GM18505 (cell line): ENCODE measurements around the gene FAM204A.
A peak's percentile ranks its signal among the peaks of the same experiment; 100 is the strongest.

ENCODE experiments used
- ATAC-seq: cut with Tn5 transposase; IDR thresholded peaks from one replicate; pipeline ENCODE4 v1.9.1; 2021; ENCODE audit not compliant: unreplicated experiment
- POLR2A ChIP-seq: IDR thresholded peaks from 4 replicates; pipeline ENCODE4 v1.6.1; 2011; ENCODE audit warnings: borderline replicate concordance; ENCODE audit not compliant: insufficient read depth, insufficient read length; ENCODE audit errors: extremely low read depth

FAM204A gene

GRCh38 chr10:118341791-118342637, at the start of gene FAM204A:
Gene FAM204A, minus strand, starts transcription at chr10:118342324. Its CDS starts 5,909 bp downstream, at chr10:118336415.
- ATAC-seq: peak; percentile 100
- TF ChIP-seq POLR2A: peak; percentile 83

GRCh38 chr10:118383699-118384098, 41.6 kb upstream of the FAM204A start:
- ATAC-seq: no peak
- TF ChIP-seq POLR2A: no peak

GRCh38 chr10:118383063-118383689, 41.1 kb upstream of the FAM204A start:
- TF ChIP-seq POLR2A: no peak

DNA sequence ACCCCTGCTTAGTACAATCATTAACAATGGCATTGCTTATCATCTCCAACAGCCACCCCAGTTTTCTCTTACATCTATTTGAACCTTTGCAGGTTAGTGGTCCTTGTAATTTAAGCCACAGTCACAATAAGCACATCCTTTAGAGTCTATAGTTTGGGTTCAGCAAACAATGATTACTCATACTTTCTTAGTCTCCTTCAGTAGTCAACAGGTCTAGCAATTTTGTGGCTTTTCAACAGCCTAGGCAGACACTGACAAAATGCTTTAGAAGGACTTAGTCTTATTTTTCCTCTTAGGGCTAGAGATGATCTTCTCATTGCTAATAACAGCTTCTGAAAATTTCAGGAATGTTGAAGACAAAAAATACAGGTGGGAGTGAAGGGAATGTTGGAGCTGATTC, 32.3 kb upstream of the FAM204A start:
- TF ChIP-seq POLR2A: no peak
- no peak for ATAC-seq

More at GRCh38 chr10:118383063-118383689, 41.1 kb upstream of the FAM204A start:
- no peak for ATAC-seq

DNA sequence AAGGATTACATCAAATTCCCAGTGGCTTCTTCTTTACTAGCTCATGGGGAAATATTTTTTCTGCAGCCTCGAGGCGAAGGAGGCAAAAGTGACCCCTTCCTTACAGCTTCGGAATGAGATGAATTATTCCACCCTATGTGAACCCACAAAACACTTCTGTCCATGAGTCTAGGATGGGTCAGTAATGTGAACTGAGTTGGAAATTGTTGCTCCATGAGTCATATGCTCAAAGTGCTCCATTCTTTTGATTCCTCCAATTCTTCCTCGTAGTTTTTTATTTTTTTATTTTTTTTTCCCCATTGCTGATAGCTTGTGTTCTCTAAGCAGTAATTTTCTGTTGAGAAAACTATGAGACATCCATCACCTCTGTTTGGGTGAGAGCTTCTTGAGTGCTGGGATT, 31.7 kb upstream of the FAM204A start:
- ATAC-seq: no peak

DNA sequence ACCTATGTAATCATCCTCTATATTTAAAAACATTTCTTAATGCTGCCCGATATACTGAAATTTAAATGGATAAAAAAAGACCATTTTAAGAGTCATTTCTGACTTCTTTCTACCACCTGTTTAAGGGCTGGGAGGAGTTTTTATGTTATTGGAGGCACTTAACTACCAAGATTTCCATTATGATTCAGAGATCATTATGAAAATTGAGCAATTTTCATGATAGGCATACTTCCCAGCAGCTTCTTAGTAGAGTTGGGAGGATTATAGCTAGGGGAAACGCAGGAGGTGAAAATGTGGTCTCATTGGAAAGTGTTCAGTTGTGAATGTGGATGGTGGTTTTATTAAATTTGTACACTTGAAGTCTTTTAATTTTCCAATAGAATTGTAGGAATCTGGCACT, 28.4 kb upstream of the FAM204A start:
- ATAC-seq: no peak
- TF ChIP-seq POLR2A: no peak

More for the DNA sequence above, 31.7 kb upstream of the FAM204A start:
- no peak for TF ChIP-seq POLR2A

DNA sequence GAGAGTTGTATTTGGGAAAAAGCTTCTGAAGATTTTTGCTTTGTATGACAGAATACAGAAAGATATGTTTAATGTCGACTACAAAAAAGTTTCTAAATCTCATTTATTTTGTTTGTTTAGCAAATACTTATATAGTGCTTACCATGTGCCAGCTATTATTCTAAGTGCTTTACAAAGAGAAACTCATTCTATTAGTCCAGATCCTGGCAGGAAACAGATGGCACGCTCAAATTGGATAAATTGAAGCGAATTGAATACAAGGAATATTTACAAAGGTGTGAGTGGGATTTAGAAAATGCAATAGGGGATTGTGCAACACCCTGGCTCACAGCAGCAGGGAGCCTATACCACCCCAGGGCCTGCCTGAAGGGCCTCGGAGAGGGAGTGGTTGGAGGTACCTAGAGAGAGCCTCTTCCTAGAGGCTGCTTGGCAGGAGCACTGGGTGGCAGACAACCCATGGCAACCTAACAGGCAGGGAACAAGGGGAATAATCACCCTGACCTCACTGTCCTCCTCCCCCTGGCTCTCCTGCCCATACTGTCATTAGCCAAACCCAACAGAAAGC, 27.6 kb upstream of the FAM204A start:
- no peak for TF ChIP-seq POLR2A
- ATAC-seq: no peak

GRCh38 chr10:118365702-118366101, 23.6 kb upstream of the FAM204A start:
- TF ChIP-seq POLR2A: no peak
- no peak for ATAC-seq

DNA sequence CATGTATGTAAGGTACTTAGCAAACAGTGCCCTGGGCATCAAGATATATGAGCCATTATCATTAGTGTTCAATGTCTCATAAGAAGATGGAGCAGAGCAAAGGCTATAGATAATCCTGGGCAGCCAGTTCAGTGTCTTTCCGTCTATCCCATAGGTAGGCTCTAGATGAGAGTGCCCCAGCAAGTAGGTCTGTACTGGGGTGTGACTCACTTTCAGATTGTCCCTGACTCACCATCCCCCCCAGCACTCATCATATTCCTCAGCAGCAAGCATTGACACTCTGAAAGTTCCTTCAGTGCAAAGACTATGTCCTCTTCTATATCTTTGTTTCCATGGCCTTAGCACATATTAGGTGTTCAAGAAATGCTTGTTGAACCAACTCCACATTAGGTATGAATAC, 20.0 kb upstream of the FAM204A start:
- TF ChIP-seq POLR2A: no peak
- ATAC-seq: no peak

- ATAC-seq: no peak
- TF ChIP-seq POLR2A: no peak
Observed at GRCh38 chr10:118358327-118358726, 16.2 kb upstream of the FAM204A start.

- ATAC-seq: no peak
- TF ChIP-seq POLR2A: no peak
Observed at GRCh38 chr10:118357841-118358240, 15.7 kb upstream of the FAM204A start.

DNA sequence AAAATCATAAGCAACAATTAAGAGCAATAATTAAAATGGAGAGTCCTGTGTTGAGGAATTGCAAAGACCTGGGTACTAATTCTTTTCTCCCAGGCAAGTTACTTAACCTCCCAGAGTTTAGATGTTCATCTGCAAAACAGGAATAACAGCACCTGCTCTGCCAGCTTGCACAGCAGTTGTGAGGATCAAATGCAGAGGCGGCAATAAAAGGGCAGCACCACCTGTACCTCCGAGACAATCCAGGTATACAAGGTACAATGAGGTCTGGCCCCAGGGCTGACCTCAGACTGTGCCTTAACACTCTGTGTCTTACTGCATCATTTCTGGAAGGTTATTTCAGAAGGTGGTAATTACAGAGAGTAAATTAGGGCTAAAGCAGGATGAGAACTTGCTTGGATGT, 14.5 kb upstream of the FAM204A start:
- no peak for ATAC-seq

DNA sequence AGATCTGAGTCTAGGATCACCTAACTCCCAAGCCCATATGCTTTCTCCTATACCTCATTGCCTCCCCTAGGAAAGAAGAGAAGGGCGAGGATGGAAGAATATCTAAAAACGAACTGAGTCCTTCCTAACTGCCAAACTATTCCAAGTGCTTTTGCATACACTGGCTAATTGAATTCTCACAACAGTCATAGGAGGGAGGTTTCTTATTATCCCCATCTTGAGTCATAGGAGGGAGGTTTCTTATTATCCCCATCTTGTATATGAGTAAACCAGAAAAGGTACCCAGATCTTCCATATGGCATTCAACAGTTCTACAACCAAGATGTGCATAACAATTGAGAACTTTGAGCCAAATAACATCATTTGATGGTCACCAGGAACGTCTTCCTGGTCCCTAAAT, 13.1 kb upstream of the FAM204A start:
- ATAC-seq: no peak
- TF ChIP-seq POLR2A: no peak

More for the DNA sequence above, 14.5 kb upstream of the FAM204A start:
- TF ChIP-seq POLR2A: no peak

- TF ChIP-seq POLR2A: no peak
- no peak for ATAC-seq
Observed at GRCh38 chr10:118349235-118349634, 7.1 kb upstream of the FAM204A start.
